ENCODE results near the gene OPRM1.

OPRM1 gene

GRCh38 chr6:154292066-154292465, 253.0 kb downstream of the OPRM1 start:
- no peak for DNase-seq

GRCh38 chr6:154292855-154293519, 253.9 kb downstream of the OPRM1 start:
- peak; percentile 30 for DNase-seq

GRCh38 chr6:154295733-154296132, 256.7 kb downstream of the OPRM1 start:
- no peak for DNase-seq

Data from DMS53 (cell line).